Astrocyte of the cerebellum (primary cell): ENCODE data around the gene WDR76.

Source experiments
- DNase-seq: peaks from one replicate; pipeline ENCODE4 v3.0.0-alpha.2; 2011; ENCODE audit warnings: low read depth
- H3K4me3 ChIP-seq: 2 replicates; pipeline ENCODE4 v1.5.1; 2011; ENCODE audit warnings: mild to moderate bottlenecking, low read depth, low read length, moderate library complexity
- in situ Hi-C: cut with HindIII; loops from 2 replicates; pipeline ENCODE4 v1.10.0; 2017; ENCODE audit warnings: low sequenced_read_pairs
- TF ChIP-seq, protein P1 (sequence below): IDR thresholded peaks from 2 replicates; pipeline ENCODE4 v1.5.1; 2012; ENCODE audit warnings: low read length, low read depth, moderate library complexity, mild to moderate bottlenecking; ENCODE audit errors: missing control alignments

WDR76 gene

DNA sequence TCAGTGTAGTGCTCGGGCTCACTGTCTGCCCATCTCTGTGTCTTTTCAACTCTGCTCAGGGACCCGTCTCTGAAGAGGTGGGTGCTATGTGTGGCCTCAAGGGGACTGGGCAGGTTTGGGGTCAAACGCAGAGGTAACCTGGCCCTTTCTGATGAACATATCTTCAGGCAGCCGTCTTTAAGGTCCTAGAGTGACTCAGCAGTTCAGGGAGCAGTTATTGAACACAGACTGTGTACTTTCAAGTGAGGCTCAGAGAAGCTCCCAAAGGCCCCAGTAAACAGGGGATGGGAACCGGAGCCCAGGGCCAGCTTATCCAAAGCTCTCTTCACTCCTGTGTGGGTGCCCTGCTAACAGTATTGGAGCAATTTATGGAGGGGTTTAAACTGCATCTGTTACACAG is 73.1 kb downstream of the WDR76 start:
- TF ChIP-seq, protein P1, sequence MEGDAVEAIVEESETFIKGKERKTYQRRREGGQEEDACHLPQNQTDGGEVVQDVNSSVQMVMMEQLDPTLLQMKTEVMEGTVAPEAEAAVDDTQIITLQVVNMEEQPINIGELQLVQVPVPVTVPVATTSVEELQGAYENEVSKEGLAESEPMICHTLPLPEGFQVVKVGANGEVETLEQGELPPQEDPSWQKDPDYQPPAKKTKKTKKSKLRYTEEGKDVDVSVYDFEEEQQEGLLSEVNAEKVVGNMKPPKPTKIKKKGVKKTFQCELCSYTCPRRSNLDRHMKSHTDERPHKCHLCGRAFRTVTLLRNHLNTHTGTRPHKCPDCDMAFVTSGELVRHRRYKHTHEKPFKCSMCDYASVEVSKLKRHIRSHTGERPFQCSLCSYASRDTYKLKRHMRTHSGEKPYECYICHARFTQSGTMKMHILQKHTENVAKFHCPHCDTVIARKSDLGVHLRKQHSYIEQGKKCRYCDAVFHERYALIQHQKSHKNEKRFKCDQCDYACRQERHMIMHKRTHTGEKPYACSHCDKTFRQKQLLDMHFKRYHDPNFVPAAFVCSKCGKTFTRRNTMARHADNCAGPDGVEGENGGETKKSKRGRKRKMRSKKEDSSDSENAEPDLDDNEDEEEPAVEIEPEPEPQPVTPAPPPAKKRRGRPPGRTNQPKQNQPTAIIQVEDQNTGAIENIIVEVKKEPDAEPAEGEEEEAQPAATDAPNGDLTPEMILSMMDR = no peak
- in situ Hi-C loops = loop anchor here (5.0 to 25.0 kb wide), 2 partner anchors 317 to 587 kb away; no protein-coding TSS in a partner anchor
- DNase-seq = no peak

DNA sequence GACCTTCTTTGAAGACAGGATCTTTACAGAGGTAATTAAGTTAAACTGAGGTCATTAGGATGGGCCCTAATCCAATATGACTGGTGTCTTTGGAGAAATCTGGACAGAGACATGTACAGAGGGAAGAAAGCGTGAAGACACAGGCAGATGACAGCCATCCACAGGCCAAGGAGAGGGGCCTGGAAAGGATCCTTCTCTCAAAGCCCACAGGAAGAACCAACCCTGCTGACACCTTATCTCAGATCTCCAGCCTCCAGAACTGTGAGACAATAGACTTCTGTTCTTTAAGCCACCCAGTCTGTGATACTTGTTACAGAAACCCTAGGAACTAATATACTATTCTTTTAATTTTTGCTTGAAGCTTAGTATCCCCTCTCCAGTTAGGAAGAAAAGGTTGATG is 74.2 kb downstream of the WDR76 start:
- DNase-seq = no peak
- in situ Hi-C loops = loop anchor here (5.0 to 25.0 kb wide), 2 partner anchors 316 to 586 kb away; no protein-coding TSS in a partner anchor
- H3K4me3 ChIP-seq = no peak overlapping the region
- TF ChIP-seq, protein P1 = no peak

More for the DNA sequence above, 73.1 kb downstream of the WDR76 start:
- no peak overlapping the region for H3K4me3 ChIP-seq

DNA sequence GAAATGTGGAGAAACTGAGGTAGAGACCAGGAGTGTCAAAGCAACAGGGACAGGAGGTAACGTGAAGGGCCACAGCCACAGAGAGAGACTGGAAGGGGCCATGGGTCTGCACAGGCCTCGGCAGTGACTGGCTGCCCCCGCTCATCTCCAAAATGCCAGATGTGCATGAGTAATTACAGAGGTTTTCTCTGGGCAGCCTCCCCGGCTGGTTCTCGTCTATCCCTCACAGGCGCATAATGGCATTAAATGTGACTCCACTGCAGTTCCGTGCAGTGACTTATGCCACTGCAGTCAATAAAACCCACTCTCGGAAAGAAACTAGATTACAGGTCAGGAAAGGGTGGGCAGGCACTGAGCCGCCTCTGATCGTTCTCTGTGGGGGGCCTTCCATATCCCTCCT is 74.7 kb downstream of the WDR76 start:
- in situ Hi-C loops = loop anchor here (5.0 to 25.0 kb wide), 2 partner anchors 316 to 586 kb away; no protein-coding TSS in a partner anchor
- TF ChIP-seq, protein P1 = no peak
- DNase-seq = no peak
- no peak overlapping the region for H3K4me3 ChIP-seq

DNA sequence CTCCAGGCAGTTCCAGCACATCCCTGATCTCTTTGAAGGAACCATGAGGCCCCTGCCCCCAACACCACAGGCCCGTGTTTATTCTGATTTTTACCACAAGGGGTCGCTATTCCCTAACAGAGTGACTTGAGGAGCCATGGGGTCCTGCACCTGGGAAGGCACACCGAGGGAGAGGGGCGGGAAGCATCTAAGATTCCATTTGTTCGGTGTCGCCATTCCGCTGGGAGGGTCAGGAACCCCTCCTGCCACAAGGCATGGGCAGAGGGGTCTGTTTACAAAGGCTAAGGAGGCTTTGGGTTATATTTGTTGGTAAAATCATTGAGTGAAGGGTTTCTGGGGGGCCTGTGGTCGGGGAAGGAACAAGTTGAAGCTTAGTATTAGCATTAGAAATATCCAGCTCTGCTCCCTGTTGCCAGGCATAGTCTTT is 77.1 kb downstream of the WDR76 start:
- TF ChIP-seq, protein P1 = peak; percentile 81
- DNase-seq = peak; percentile 40
- no peak overlapping the region for H3K4me3 ChIP-seq
- in situ Hi-C loops = loop anchor here (5.0 to 25.0 kb wide), 2 partner anchors 313 to 583 kb away; no protein-coding TSS in a partner anchor

DNA sequence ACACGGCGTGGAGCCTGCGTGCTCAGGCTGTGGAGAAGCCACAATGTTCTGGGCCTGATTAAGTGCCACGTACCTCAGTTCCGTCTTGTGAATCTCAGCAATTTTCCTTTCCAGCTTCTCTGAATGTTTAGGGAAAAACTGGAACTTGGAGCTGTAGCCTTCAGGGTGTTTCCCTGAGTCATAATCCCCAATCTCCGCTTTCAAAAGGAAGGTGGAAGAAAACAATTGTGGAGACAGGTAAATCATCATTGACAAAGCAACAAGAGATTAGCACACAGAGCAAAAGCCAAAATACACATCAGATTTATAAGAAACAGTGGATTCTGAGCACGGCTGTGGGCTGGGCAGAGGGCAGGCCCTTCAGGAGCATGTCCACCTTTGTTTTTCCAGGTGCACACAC is 79.0 kb downstream of the WDR76 start:
- no peak overlapping the region for H3K4me3 ChIP-seq
- TF ChIP-seq, protein P1 = no peak
- no peak for DNase-seq
- in situ Hi-C loops = loop anchor here (5.0 to 25.0 kb wide), 2 partner anchors 177 to 582 kb away; no protein-coding TSS in a partner anchor

DNA sequence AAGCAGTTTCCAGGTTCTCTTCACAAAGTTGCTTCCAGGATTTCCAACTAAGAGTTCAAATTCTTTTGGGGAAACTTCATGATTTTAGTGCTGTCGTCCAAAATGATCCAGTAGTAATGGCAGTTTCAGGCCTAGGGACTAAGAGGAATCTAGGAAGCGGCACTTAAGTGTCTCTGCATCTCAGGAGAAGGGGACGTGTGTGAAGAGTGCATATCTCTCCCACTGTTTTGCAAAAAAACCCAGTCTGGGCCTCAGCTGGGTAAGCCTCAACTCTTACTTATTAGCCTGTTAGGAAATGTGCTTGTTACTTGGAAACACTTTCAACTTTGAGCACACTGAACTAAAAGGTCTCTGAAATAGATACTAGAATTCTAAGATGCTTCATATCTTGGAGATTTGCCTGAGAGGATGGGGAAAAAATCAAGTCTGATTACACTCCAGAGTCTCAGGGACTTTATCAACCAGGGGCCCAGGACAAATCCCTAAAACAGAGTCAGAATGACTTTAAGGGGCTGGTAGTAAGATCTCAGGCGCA is 81.8 kb downstream of the WDR76 start:
- no peak for DNase-seq
- in situ Hi-C loops = loop anchor here (5.0 to 25.0 kb wide), 2 partner anchors 174 to 579 kb away; no protein-coding TSS in a partner anchor
- TF ChIP-seq, protein P1 = no peak
- no peak overlapping the region for H3K4me3 ChIP-seq
